ENCODE data around the gene LARGE1. TPM values are rescaled to one million over a fixed set of nuclear protein-coding genes. Genes with fewer than 3 reads are reported as not detected.

LARGE1 gene
- total and polyA plus RNA-seq, 2 donors (not counting 1 experiment from before 2014, with no cell fraction given), result 14.1 to 19.2 TPM

DNA sequence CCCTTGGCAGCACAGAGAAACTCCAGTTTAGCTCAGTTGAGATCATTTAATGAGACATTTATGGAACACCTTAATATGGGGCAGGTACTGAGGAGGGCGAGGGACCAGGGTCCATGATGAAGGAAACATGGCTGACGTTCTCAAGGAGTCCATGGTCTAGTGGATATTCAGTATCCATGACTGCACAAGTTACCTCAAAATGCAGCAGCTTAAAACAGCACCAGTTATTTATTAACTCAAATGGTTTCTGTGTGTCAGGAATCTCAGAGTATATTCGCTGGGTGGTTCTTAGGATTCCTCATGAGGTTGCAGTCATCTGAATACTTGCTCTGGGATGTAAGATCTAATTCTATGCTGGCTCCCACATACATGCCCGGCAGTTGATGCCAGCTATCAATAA, 346.8 kb downstream of the LARGE1 start:
- no peaks in the 10 kb centered on the region for H3K36me3 ChIP-seq (ENCODE audit: control insufficient read depth, insufficient read depth, low read length)
- no peak for DNase-seq (ENCODE audit: low read depth in 2 of 2)
- no peaks in the 10 kb centered on the region for H4K20me1 ChIP-seq (ENCODE audit: control insufficient read depth, extremely low read depth, insufficient read depth, low read length)
- H3K79me2 ChIP-seq (ENCODE audit: control insufficient read depth, insufficient read depth, low read length), result no peaks in the 10 kb centered on the region
- H3K9me3 ChIP-seq (ENCODE audit: control insufficient read depth, insufficient read depth, low read depth, low read length), result no peaks in the 10 kb centered on the region
- no peak overlapping the region for H3K4me2 ChIP-seq (ENCODE audit: extremely low read depth, insufficient read depth, low read length)
- no peak overlapping the region for H3K4me3 ChIP-seq (replicated peaks in 1 of 4; ENCODE audit: control extremely low read depth in 1 of 4, insufficient read depth in 1 of 4, low read depth in 3 of 4, low read length in 4 of 4)
- no peaks in the 10 kb centered on the region for H3K27me3 ChIP-seq (ENCODE audit: control insufficient read depth, insufficient read depth, low read length)
- H3K9ac ChIP-seq (ENCODE audit: insufficient read depth, low read length), result no peak overlapping the region
- H2AFZ ChIP-seq (ENCODE audit: low read length), result no peak overlapping the region
- H3K27ac ChIP-seq (ENCODE audit: insufficient read depth, low read length), result no peak overlapping the region
- TF ChIP-seq CTCF (conservative IDR thresholded peaks at IDR 0.05 in 1 of 2, IDR thresholded peaks at IDR 0.05 in 1 of 2; ENCODE audit: low read depth in 1 of 2, low read length in 2 of 2) (no peak), EZH2 (IDR thresholded peaks at IDR 0.05; ENCODE audit: low read length, missing control alignments) (no peak)
- H3K4me1 ChIP-seq (ENCODE audit: control insufficient read depth, extremely low read depth, insufficient read depth, low read length), result no peaks in the 10 kb centered on the region

- no peak for DNase-seq (ENCODE audit: low read depth in 2 of 2)
- Histone ChIP-seq H3K4me1 (ENCODE audit: control insufficient read depth, extremely low read depth, insufficient read depth, low read length) (no peaks in the 10 kb centered on the region), H3K4me2 (ENCODE audit: extremely low read depth, insufficient read depth, low read length) (no peak overlapping the region), H4K20me1 (ENCODE audit: control insufficient read depth, extremely low read depth, insufficient read depth, low read length) (no peaks in the 10 kb centered on the region), H3K36me3 (ENCODE audit: control insufficient read depth, insufficient read depth, low read length) (no peaks in the 10 kb centered on the region), H3K27me3 (ENCODE audit: control insufficient read depth, insufficient read depth, low read length) (no peaks in the 10 kb centered on the region), H3K4me3 (replicated peaks in 1 of 4; ENCODE audit: control extremely low read depth in 1 of 4, insufficient read depth in 1 of 4, low read depth in 3 of 4, low read length in 4 of 4) (no peak overlapping the region), H3K9me3 (ENCODE audit: control insufficient read depth, insufficient read depth, low read depth, low read length) (no peaks in the 10 kb centered on the region), H3K9ac (ENCODE audit: insufficient read depth, low read length) (no peak overlapping the region), H3K27ac (ENCODE audit: insufficient read depth, low read length) (no peak overlapping the region), H3K79me2 (ENCODE audit: control insufficient read depth, insufficient read depth, low read length) (no peaks in the 10 kb centered on the region), H2AFZ (ENCODE audit: low read length) (no peak overlapping the region)
- TF ChIP-seq EZH2 (IDR thresholded peaks at IDR 0.05; ENCODE audit: low read length, missing control alignments) (no peak), CTCF (conservative IDR thresholded peaks at IDR 0.05 in 1 of 2, IDR thresholded peaks at IDR 0.05 in 1 of 2; ENCODE audit: low read depth in 1 of 2, low read length in 2 of 2) (no peak)
Measured at GRCh38 chr22:33572086-33572485, 348.2 kb downstream of the LARGE1 start.

GRCh38 chr22:33570110-33570509, 350.2 kb downstream of the LARGE1 start:
- H3K4me2 ChIP-seq (ENCODE audit: extremely low read depth, insufficient read depth, low read length), result no peak overlapping the region
- no peaks in the 10 kb centered on the region for H4K20me1 ChIP-seq (ENCODE audit: control insufficient read depth, extremely low read depth, insufficient read depth, low read length)
- H2AFZ ChIP-seq (ENCODE audit: low read length), result no peak overlapping the region
- H3K9me3 ChIP-seq (ENCODE audit: control insufficient read depth, insufficient read depth, low read depth, low read length), result no peaks in the 10 kb centered on the region
- no peaks in the 10 kb centered on the region for H3K36me3 ChIP-seq (ENCODE audit: control insufficient read depth, insufficient read depth, low read length)
- no peaks in the 10 kb centered on the region for H3K4me1 ChIP-seq (ENCODE audit: control insufficient read depth, extremely low read depth, insufficient read depth, low read length)
- H3K9ac ChIP-seq (ENCODE audit: insufficient read depth, low read length), result no peak overlapping the region
- H3K27me3 ChIP-seq (ENCODE audit: control insufficient read depth, insufficient read depth, low read length), result no peaks in the 10 kb centered on the region
- no peak for DNase-seq (ENCODE audit: low read depth in 2 of 2)
- no peak overlapping the region for H3K4me3 ChIP-seq (replicated peaks in 1 of 4; ENCODE audit: control extremely low read depth in 1 of 4, insufficient read depth in 1 of 4, low read depth in 3 of 4, low read length in 4 of 4)
- no peaks in the 10 kb centered on the region for H3K79me2 ChIP-seq (ENCODE audit: control insufficient read depth, insufficient read depth, low read length)
- no peak overlapping the region for H3K27ac ChIP-seq (ENCODE audit: insufficient read depth, low read length)
- TF ChIP-seq CTCF (conservative IDR thresholded peaks at IDR 0.05 in 1 of 2, IDR thresholded peaks at IDR 0.05 in 1 of 2; ENCODE audit: low read depth in 1 of 2, low read length in 2 of 2), result no peak
- no peak for TF ChIP-seq EZH2 (IDR thresholded peaks at IDR 0.05; ENCODE audit: low read length, missing control alignments)

All from fibroblast of lung (primary cell).